HAP-1 (cell line): Measurements from ENCODE around the gene C2orf49.

ENCODE experiments used
- DNase-seq, 2 experiments: peaks; one replicate each; pipeline ENCODE4 v3.0.0-alpha.2; 2016 to 2020; ENCODE audit warnings: low spot score in 2 of 2
- H3K27me3 ChIP-seq: fragments of 250-450 bp; sonication (Bioruptor Pico); 2 replicates; pipeline ENCODE4 v1.5.1; 2020; ENCODE audit warnings: low read depth, mild to moderate bottlenecking, moderate library complexity
- H3K36me3 ChIP-seq: fragments of 250-450 bp; sonication (Bioruptor Pico); replicated peaks from 2 replicates; pipeline ENCODE4 v1.5.1; 2020; ENCODE audit warnings: mild to moderate bottlenecking
- H3K4me1 ChIP-seq: fragments of 250-450 bp; sonication (Bioruptor Pico); 2 replicates; pipeline ENCODE4 v1.5.1; 2020; ENCODE audit warnings: mild to moderate bottlenecking
- H3K4me3 ChIP-seq: fragments of 250-450 bp; sonication (Bioruptor Pico); 2 replicates; pipeline ENCODE4 v1.5.1; 2020; ENCODE audit warnings: mild to moderate bottlenecking, moderate library complexity
- H3K9me3 ChIP-seq: fragments of 250-450 bp; sonication (Bioruptor Pico); 2 replicates; pipeline ENCODE4 v1.5.1; 2020; ENCODE audit warnings: mild to moderate bottlenecking, moderate library complexity
- in situ Hi-C: fragments of 300-500 bp; cut with MboI; formaldehyde crosslinking; loops from 3 replicates; pipeline ENCODE4 v1.14.3; 2020; ENCODE audit warnings: low sequenced_read_pairs, inconsistent platforms, mixed read lengths

Gene C2orf49

GRCh38 chr2:105375001-105375561, 37.7 kb downstream of the C2orf49 start:
- H3K4me1 ChIP-seq: no peaks in the 10 kb centered on the region

DNA sequence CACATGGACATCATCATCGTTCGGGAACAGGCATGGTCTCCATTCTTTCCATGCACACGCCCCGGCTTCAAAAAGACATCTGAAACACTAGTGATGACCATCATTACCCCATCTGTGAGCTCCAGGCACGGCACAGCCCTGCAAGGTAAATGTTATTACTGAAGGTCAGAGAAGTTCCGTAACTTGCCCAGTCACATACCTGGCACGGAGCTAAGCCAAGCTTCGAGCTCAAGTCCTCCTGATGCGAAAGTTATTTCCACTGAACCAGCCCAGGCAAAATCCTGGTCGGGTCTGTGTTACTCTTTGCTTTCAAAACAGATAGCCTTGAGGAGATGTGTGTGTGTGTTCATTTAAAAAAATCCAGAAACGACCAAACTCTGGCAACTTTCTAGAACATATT, 38.7 kb downstream of the C2orf49 start:
- in situ Hi-C loops: no loop called here
- Histone ChIP-seq H3K4me3 (no peak overlapping the region), H3K27me3 (no peaks in the 10 kb centered on the region), H3K36me3 (peaks cover 12% of the 10 kb centered on the region), H3K4me1 (no peaks in the 10 kb centered on the region), H3K9me3 (no peaks in the 10 kb centered on the region)
- no peak for DNase-seq

More at GRCh38 chr2:105375001-105375561, 37.7 kb downstream of the C2orf49 start:
- peaks cover 12% of the 10 kb centered on the region for H3K36me3 ChIP-seq
- DNase-seq: no peak
- in situ Hi-C loops: no loop called here
- H3K9me3 ChIP-seq: no peaks in the 10 kb centered on the region
- H3K4me3 ChIP-seq: no peak overlapping the region
- H3K27me3 ChIP-seq: no peaks in the 10 kb centered on the region

- DNase-seq: no peak
- H3K27me3 ChIP-seq: no peaks in the 10 kb centered on the region
- H3K4me3 ChIP-seq: no peak overlapping the region
- no peaks in the 10 kb centered on the region for H3K4me1 ChIP-seq
- in situ Hi-C loops: no loop called here
- no peaks in the 10 kb centered on the region for H3K9me3 ChIP-seq
- H3K36me3 ChIP-seq: peaks cover 13% of the 10 kb centered on the region
Measured at GRCh38 chr2:105376789-105377240, 39.5 kb downstream of the C2orf49 start.

DNA sequence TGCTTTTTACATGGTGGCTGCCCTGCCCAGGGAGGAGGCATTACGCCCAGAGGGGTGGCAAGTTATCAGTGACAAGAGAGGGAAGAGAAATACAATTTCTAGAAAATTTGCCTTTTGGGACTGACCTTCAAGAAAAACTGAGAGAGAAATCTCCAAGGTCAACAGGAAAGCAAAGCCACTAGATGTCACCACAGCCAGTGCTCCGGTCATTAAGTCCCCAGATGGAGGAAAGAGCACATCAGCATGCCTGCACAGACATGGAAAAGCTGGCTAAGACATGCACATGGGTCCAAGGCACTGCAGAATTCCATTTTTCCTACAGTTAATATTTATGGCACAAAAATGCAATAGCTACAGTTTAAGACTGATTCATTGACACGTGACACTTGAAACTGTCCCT, 40.5 kb downstream of the C2orf49 start:
- in situ Hi-C loops: no loop called here

DNA sequence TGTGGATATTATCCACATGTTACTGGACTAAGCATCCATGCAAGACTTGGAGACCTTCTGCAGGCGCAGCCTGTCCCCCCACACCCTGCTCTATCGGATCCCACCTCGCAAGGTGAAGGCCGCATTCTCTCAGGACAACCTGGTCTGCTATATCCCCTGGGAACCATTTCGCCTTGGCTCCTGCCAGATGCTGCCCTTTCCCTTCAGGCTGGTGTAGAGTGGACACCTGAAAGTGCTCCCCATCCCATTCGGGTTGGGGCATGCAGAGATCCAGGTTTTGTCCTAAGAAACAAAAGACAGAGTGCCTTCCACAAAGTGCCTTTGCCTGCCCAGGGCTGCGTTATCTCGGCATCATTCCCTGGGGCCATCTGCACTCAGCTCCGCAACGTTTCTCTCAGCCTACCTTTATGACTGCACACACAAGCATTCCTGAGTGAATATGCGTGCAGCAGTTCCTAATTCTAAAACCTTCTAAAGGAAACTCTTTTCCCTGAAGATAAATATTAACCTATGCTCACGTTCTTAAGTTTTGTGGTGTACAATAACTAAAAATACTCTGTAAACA, 41.0 kb downstream of the C2orf49 start:
- Histone ChIP-seq H3K4me3 (no peak overlapping the region), H3K36me3 (peaks cover 23% of the 10 kb centered on the region), H3K27me3 (no peaks in the 10 kb centered on the region), H3K9me3 (no peaks in the 10 kb centered on the region), H3K4me1 (no peaks in the 10 kb centered on the region)
- in situ Hi-C loops: no loop called here
- no peak for DNase-seq

More for the DNA sequence above, 40.5 kb downstream of the C2orf49 start:
- Histone ChIP-seq H3K36me3 (peaks cover 19% of the 10 kb centered on the region), H3K4me3 (no peak overlapping the region), H3K4me1 (no peaks in the 10 kb centered on the region), H3K9me3 (no peaks in the 10 kb centered on the region), H3K27me3 (no peaks in the 10 kb centered on the region)
- no peak for DNase-seq

DNA sequence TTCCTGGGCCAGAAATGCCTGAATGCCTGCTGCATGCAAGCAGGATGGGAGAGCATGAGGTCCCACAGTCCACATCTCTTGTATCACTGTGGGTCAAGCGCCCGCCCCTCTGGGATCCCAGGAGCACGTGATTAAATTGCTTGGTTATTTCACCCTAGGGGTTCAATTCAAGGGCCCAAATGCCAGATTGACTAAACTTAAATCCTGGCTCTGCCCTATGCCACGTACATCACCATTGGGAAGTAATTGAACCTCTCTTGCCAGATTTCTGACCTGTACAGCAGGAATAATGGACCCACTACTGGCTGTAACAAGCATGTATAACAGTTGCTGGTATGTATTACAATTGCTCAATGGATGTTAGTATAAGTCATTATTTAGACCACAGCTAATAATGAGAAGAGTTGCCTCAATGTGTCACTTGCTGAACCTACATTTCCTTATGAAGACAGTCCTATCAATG, 41.6 kb downstream of the C2orf49 start:
- Histone ChIP-seq H3K36me3 (peaks cover 28% of the 10 kb centered on the region), H3K4me1 (no peaks in the 10 kb centered on the region), H3K4me3 (no peak overlapping the region), H3K27me3 (no peaks in the 10 kb centered on the region), H3K9me3 (no peaks in the 10 kb centered on the region)
- in situ Hi-C loops: no loop called here
- no peak for DNase-seq

GRCh38 chr2:105379741-105380186, 42.4 kb downstream of the C2orf49 start:
- Histone ChIP-seq H3K4me1 (no peaks in the 10 kb centered on the region), H3K27me3 (no peaks in the 10 kb centered on the region), H3K4me3 (no peak overlapping the region), H3K36me3 (peaks cover 37% of the 10 kb centered on the region), H3K9me3 (no peaks in the 10 kb centered on the region)
- in situ Hi-C loops: no loop called here
- no peak for DNase-seq

- Histone ChIP-seq H3K27me3 (no peaks in the 10 kb centered on the region), H3K4me1 (no peaks in the 10 kb centered on the region), H3K9me3 (no peaks in the 10 kb centered on the region), H3K4me3 (no peak overlapping the region), H3K36me3 (peaks cover 45% of the 10 kb centered on the region)
- no peak for DNase-seq
- in situ Hi-C loops: no loop called here
Measured at GRCh38 chr2:105380432-105381100, 43.2 kb downstream of the C2orf49 start.

GRCh38 chr2:105381101-105381668, 43.8 kb downstream of the C2orf49 start:
- in situ Hi-C loops: no loop called here
- Histone ChIP-seq H3K4me3 (no peak overlapping the region), H3K4me1 (no peaks in the 10 kb centered on the region), H3K9me3 (no peaks in the 10 kb centered on the region), H3K36me3 (peaks cover 50% of the 10 kb centered on the region), H3K27me3 (no peaks in the 10 kb centered on the region)
- DNase-seq: no peak

DNA sequence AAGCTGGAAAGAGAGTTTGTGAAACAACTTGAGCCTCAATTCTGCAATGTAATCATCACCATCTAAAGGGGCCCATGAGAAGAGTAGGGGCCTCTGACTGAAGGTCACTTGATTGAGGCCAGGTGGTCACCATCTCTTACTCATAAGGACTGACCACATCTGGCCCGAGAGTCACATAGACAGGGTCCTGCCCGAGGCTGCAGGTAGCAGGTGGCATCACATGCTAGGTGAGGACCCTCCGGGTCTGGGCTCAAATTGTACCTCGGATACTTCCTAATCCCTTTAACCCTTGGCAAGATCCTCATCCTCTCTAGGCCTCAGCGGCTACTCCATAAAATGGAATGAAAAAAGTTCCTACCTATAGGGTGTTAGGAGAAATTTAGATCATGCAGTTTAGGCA, 44.8 kb downstream of the C2orf49 start:
- no peaks in the 10 kb centered on the region for H3K9me3 ChIP-seq
- DNase-seq: no peak
- no peaks in the 10 kb centered on the region for H3K4me1 ChIP-seq
- H3K4me3 ChIP-seq: no peak overlapping the region
- peaks cover 43% of the 10 kb centered on the region for H3K36me3 ChIP-seq
- in situ Hi-C loops: no loop called here
- H3K27me3 ChIP-seq: no peaks in the 10 kb centered on the region

- no peaks in the 10 kb centered on the region for H3K4me1 ChIP-seq
- no peaks in the 10 kb centered on the region for H3K27me3 ChIP-seq
- no peaks in the 10 kb centered on the region for H3K9me3 ChIP-seq
- in situ Hi-C loops: no loop called here
- peaks cover 46% of the 10 kb centered on the region for H3K36me3 ChIP-seq
- no peak overlapping the region for H3K4me3 ChIP-seq
- no peak for DNase-seq
Measured at GRCh38 chr2:105383432-105384166, 46.3 kb downstream of the C2orf49 start.

GRCh38 chr2:105384216-105384615, 46.9 kb downstream of the C2orf49 start:
- in situ Hi-C loops: no loop called here
- Histone ChIP-seq H3K4me3 (no peak overlapping the region), H3K36me3 (peaks cover 46% of the 10 kb centered on the region), H3K27me3 (no peaks in the 10 kb centered on the region), H3K4me1 (no peaks in the 10 kb centered on the region), H3K9me3 (no peaks in the 10 kb centered on the region)
- no peak for DNase-seq

- DNase-seq: no peak
- H3K27me3 ChIP-seq: no peaks in the 10 kb centered on the region
- no peaks in the 10 kb centered on the region for H3K9me3 ChIP-seq
- in situ Hi-C loops: no loop called here
- H3K4me3 ChIP-seq: no peak overlapping the region
- no peaks in the 10 kb centered on the region for H3K4me1 ChIP-seq
- peaks cover 46% of the 10 kb centered on the region for H3K36me3 ChIP-seq
Measured at GRCh38 chr2:105384861-105385260, 47.5 kb downstream of the C2orf49 start.
